GM12878 (cell line): Measurements from ENCODE around the gene PTPRN2. TPM values are rescaled to one million over a fixed set of nuclear protein-coding genes. Genes with fewer than 3 reads are reported as not detected.

ENCODE experiments used
- ATAC-seq: fragments of 200-7000 bp; cut with Tn5 transposase; 3 replicates; pipeline ENCODE4 v1.9.1; 2020; ENCODE audit warnings: mild to moderate bottlenecking, moderate library complexity
- BruUV-seq: library from RNA; stranded (reverse); fragments of 400-500 nt; replicated peaks from 2 replicates; lab custom pipeline; 2021; lab: Mats Ljungman, UMichigan
- CTCF ChIA-PET: fragments of 300-600 bp; sonication (Branson Sonifier 250); formaldehyde crosslinking; extraction: SDS; loops from one replicate; lab custom pipeline; 2021; ENCODE audit warnings: inconsistent platforms; lab: Yijun Ruan, JAX
- POLR2A ChIA-PET: fragments of 350-600 bp; formaldehyde crosslinking; extraction: SDS; loops from one replicate; lab custom pipeline; 2021; ENCODE audit warnings: inconsistent platforms; lab: Charles Lee
- RAD21 ChIA-PET: fragments of 300-600 bp; sonication (Branson Sonifier 250); formaldehyde crosslinking; loops from one replicate; lab custom pipeline; 2023; ENCODE audit warnings: antibody characterized with exemption; ENCODE audit not compliant: unreplicated experiment; lab: Charles Lee
- SMC1A ChIA-PET: fragments of 300-600 bp; sonication (Branson Sonifier 250); formaldehyde crosslinking; loops from one replicate; lab custom pipeline; 2023; ENCODE audit not compliant: unreplicated experiment, uncharacterized antibody; lab: Charles Lee
- DNase-seq: peaks from one replicate; pipeline ENCODE4 v3.0.0-alpha.2; 2011; ENCODE audit warnings: low read depth, low spot score
- FAIRE-seq: peaks from 3 replicates; lab custom pipeline; 2011; peaks lifted over from hg19 to GRCh38; lab: Jason Lieb, UNC
- H2AFZ ChIP-seq: 2 replicates; pipeline ENCODE4 v1.6.0; 2011; ENCODE audit warnings: low read depth, low read length, control low read depth; ENCODE audit not compliant: control insufficient read depth
- H3K27ac ChIP-seq: 2 replicates; pipeline ENCODE4 v1.5.1; 2011; ENCODE audit warnings: control low read depth; ENCODE audit not compliant: control insufficient read depth, insufficient read depth
- H3K27me3 ChIP-seq, 2 experiments: replicated peaks in 1 of 2; 2 replicates each; pipeline versions ENCODE4 v1.6.0 to v1.6.1; 2011; ENCODE audit warnings: low read length in 1 of 2; ENCODE audit not compliant: control insufficient read depth in 2 of 2, insufficient read depth in 2 of 2
- H3K36me3 ChIP-seq, 2 experiments: 2 replicates each; pipeline ENCODE4 v1.5.1; 2011; ENCODE audit warnings: low read length in 1 of 2; ENCODE audit not compliant: control insufficient read depth in 2 of 2, insufficient read depth in 2 of 2
- H3K4me1 ChIP-seq: 2 replicates; pipeline ENCODE4 v1.6.1; 2011; ENCODE audit warnings: mild to moderate bottlenecking, low read length, moderate library complexity, mixed read lengths; ENCODE audit not compliant: control insufficient read depth, insufficient read depth
- H3K4me2 ChIP-seq: 2 replicates; pipeline ENCODE4 v1.6.0; 2011; ENCODE audit warnings: control low read depth; ENCODE audit not compliant: control insufficient read depth, insufficient read depth
- H3K4me3 ChIP-seq: fragments of 200-600 bp; sonication (generic); 2 replicates; pipeline ENCODE4 v1.5.1; 2016
- H3K79me2 ChIP-seq: 2 replicates; pipeline ENCODE4 v1.6.0; 2011; ENCODE audit warnings: low read length; ENCODE audit not compliant: control insufficient read depth, insufficient read depth
- H3K9ac ChIP-seq: 2 replicates; pipeline ENCODE4 v1.8.0; 2011; ENCODE audit warnings: low read length, control low read depth, mixed read lengths; ENCODE audit not compliant: control insufficient read depth, insufficient read depth
- H3K9me3 ChIP-seq: replicated peaks from 3 replicates; pipeline ENCODE4 v1.5.1; 2011; ENCODE audit warnings: mild to moderate bottlenecking, low read length; ENCODE audit not compliant: control insufficient read depth, insufficient read depth
- H4K20me1 ChIP-seq: 2 replicates; pipeline ENCODE4 v1.6.0; 2011; ENCODE audit not compliant: control insufficient read depth, insufficient read depth
- ATF7 ChIP-seq: fragments of 450-650 bp; IDR thresholded peaks from 2 replicates; pipeline ENCODE4 v1.6.1; 2016; ENCODE audit warnings: low read depth, mild to moderate bottlenecking
- CHD4 ChIP-seq: fragments of 200-600 bp; sonication (generic); IDR thresholded peaks from 2 replicates; pipeline ENCODE4 v1.6.1; 2016; ENCODE audit warnings: mild to moderate bottlenecking
- JUND ChIP-seq: IDR thresholded peaks from 2 replicates; pipeline ENCODE4 v1.6.1; 2012; ENCODE audit warnings: low read depth, mild to moderate bottlenecking, low read length, improper control_type of control experiment, moderate library complexity
- NR2C2 ChIP-seq: IDR thresholded peaks from 2 replicates; pipeline ENCODE4 v1.6.1; 2011; ENCODE audit warnings: borderline replicate concordance, low read depth; ENCODE audit not compliant: control insufficient read depth, insufficient read length
- RELA ChIP-seq: fragments of 450-650 bp; IDR thresholded peaks from 2 replicates; pipeline ENCODE4 v1.8.0; 2014; ENCODE audit warnings: borderline replicate concordance; ENCODE audit not compliant: partially characterized antibody
- RFX5 ChIP-seq: IDR thresholded peaks from 2 replicates; pipeline ENCODE4 v1.6.1; 2011; ENCODE audit warnings: low read depth, low read length, improper control_type of control experiment
- RUNX3 ChIP-seq: IDR thresholded peaks from 2 replicates; pipeline ENCODE4 v1.6.1; 2012; ENCODE audit warnings: low read length, inconsistent platforms
- SPI1 ChIP-seq: IDR thresholded peaks from 2 replicates; pipeline ENCODE4 v1.6.1; 2011; ENCODE audit warnings: low read depth, mild to moderate bottlenecking, low read length, moderate library complexity, borderline replicate concordance; ENCODE audit not compliant: insufficient read depth
- SRF ChIP-seq, 2 experiments: IDR thresholded peaks; 2 replicates each; pipeline ENCODE4 v1.6.1; 2011; ENCODE audit warnings: low read depth in 2 of 2, low read length in 2 of 2, mild to moderate bottlenecking in 1 of 2, moderate library complexity in 1 of 2
- in situ Hi-C: fragments of 300-500 bp; cut with MboI; formaldehyde crosslinking; loops from 9 replicates; pipeline ENCODE4 v1.14.3; 2018; ENCODE audit warnings: mixed read lengths
- intact Hi-C: fragments of 100-400 bp; cut with micrococcal nuclease; formaldehyde crosslinking; loops from one replicate; pipeline ENCODE4 v1.14.2; 2022; ENCODE audit not compliant: unreplicated experiment
- polyA plus RNA-seq, 11 experiments: library from polyadenylated mRNA; depleted of rRNA in 4 of 11; unstranded in 6 of 11; stranded (reverse) in 5 of 11; fragments of >200 nt; fragmentation: Nextera tagmentation in 4 of 11; fragmentation: Illumina TruSeq in 1 of 11; extraction: Ambion mirVana in 4 of 11; extraction: Trizol in 1 of 11; gene quantifications; 1 replicate in 1 of 11; 2 replicates in 10 of 11; pipeline versions ENCODE4 v1.2.1 to v1.2.3, GENCODE V29; 2011 to 2016; ENCODE audit warnings: inconsistent platforms in 2 of 11, missing spikeins in 2 of 11, low read depth in 1 of 11
- total RNA-seq, 4 experiments: library from RNA; depleted of rRNA in 3 of 4; stranded (reverse); fragments of >200 nt in 3 of 4; fragmentation: Illumina TruSeq in 1 of 4; extraction: Trizol in 1 of 4; gene quantifications; 2 replicates each; pipeline versions ENCODE4 v1.2.1 to v1.2.3, GENCODE V29; 2013 to 2021
- TF ChIP-seq, protein P1 (sequence below): IDR thresholded peaks from 2 replicates; pipeline ENCODE4 v1.6.1; 2011; ENCODE audit warnings: mild to moderate bottlenecking, low read depth, low read length, moderate library complexity; ENCODE audit not compliant: insufficient replicate concordance
- TF ChIP-seq, protein P2 (sequence below): fragments of 450-650 bp; IDR thresholded peaks from 2 replicates; pipeline ENCODE4 v1.6.1; 2017; ENCODE audit warnings: mild to moderate bottlenecking
- TF ChIP-seq, protein P3 (sequence below): fragments of 450-650 bp; IDR thresholded peaks from 2 replicates; pipeline ENCODE4 v1.6.1; 2018; ENCODE audit warnings: mild to moderate bottlenecking, low read depth, moderate library complexity; ENCODE audit not compliant: partially characterized antibody
- TF ChIP-seq, protein P4 (sequence below): IDR thresholded peaks from 2 replicates; pipeline ENCODE4 v1.6.1; 2012; ENCODE audit warnings: low read depth, low read length, improper control_type of control experiment
- TF ChIP-seq, protein P5 (sequence below): IDR thresholded peaks from 2 replicates; pipeline ENCODE4 v1.6.1; 2012; ENCODE audit warnings: low read depth, low read length, improper control_type of control experiment

The PTPRN2 gene
- total and polyA plus RNA-seq, 10 of the 15 experiments (the other 5 are each of a cell fraction or from before 2014, with no cell fraction given): 5.4 TPM; not detected in 9

DNA sequence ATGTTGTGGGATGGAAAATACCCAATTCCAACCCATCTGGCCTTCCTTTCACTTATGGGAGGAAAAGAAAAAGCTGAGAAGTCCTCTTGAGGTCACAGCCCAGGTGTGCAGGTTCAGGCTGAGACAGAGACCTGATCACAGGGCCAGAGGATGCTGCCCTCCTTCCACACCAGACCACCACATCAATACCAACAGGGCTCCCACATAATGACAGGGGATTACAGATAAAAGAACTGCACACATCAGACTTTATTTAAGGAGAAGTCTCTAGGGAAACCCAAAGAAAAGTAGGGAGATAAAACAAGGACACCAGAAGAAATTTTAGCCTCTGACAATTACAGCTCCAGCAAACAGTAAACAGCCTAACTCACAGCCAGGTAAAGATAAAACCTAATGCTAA is 548.4 kb downstream of the PTPRN2 start:
- Histone ChIP-seq H3K4me2 (no peak overlapping the region), H3K4me3 (no peak overlapping the region), H3K9ac (no peak overlapping the region), H3K9me3 (no peaks in the 10 kb centered on the region), H2AFZ (no peak overlapping the region), H4K20me1 (no peaks in the 10 kb centered on the region), H3K27me3 (no peaks in the 10 kb centered on the region), H3K4me1 (no peaks in the 10 kb centered on the region), H3K36me3 (no peaks in the 10 kb centered on the region), H3K79me2 (no peaks in the 10 kb centered on the region)
- ATAC-seq (no peak), DNase-seq (no peak), FAIRE-seq (no peak)
- BruUV-seq: no TSS peak
- ChIA-PET SMC1A (no interaction called here), CTCF (no interaction called here), POLR2A (no interaction called here), RAD21 (no interaction called here)
- intact Hi-C loops: no loop called here
- TF ChIP-seq RUNX3 (no peak), RELA (no peak), NR2C2 (no peak), RFX5 (no peak), SRF (IDR thresholded peaks at IDR 0.05; ENCODE audit: low read depth in 2 of 2, low read length in 2 of 2) (no peak), CHD4 (no peak), SPI1 (no peak), JUND (no peak), ATF7 (no peak)
- TF ChIP-seq, protein P1, sequence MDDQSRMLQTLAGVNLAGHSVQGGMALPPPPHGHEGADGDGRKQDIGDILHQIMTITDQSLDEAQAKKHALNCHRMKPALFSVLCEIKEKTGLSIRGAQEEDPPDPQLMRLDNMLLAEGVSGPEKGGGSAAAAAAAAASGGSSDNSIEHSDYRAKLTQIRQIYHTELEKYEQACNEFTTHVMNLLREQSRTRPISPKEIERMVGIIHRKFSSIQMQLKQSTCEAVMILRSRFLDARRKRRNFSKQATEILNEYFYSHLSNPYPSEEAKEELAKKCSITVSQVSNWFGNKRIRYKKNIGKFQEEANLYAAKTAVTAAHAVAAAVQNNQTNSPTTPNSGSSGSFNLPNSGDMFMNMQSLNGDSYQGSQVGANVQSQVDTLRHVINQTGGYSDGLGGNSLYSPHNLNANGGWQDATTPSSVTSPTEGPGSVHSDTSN: no peak
- TF ChIP-seq, protein P2, sequence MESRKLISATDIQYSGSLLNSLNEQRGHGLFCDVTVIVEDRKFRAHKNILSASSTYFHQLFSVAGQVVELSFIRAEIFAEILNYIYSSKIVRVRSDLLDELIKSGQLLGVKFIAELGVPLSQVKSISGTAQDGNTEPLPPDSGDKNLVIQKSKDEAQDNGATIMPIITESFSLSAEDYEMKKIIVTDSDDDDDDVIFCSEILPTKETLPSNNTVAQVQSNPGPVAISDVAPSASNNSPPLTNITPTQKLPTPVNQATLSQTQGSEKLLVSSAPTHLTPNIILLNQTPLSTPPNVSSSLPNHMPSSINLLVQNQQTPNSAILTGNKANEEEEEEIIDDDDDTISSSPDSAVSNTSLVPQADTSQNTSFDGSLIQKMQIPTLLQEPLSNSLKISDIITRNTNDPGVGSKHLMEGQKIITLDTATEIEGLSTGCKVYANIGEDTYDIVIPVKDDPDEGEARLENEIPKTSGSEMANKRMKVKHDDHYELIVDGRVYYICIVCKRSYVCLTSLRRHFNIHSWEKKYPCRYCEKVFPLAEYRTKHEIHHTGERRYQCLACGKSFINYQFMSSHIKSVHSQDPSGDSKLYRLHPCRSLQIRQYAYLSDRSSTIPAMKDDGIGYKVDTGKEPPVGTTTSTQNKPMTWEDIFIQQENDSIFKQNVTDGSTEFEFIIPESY: no peak
- TF ChIP-seq, protein P3, sequence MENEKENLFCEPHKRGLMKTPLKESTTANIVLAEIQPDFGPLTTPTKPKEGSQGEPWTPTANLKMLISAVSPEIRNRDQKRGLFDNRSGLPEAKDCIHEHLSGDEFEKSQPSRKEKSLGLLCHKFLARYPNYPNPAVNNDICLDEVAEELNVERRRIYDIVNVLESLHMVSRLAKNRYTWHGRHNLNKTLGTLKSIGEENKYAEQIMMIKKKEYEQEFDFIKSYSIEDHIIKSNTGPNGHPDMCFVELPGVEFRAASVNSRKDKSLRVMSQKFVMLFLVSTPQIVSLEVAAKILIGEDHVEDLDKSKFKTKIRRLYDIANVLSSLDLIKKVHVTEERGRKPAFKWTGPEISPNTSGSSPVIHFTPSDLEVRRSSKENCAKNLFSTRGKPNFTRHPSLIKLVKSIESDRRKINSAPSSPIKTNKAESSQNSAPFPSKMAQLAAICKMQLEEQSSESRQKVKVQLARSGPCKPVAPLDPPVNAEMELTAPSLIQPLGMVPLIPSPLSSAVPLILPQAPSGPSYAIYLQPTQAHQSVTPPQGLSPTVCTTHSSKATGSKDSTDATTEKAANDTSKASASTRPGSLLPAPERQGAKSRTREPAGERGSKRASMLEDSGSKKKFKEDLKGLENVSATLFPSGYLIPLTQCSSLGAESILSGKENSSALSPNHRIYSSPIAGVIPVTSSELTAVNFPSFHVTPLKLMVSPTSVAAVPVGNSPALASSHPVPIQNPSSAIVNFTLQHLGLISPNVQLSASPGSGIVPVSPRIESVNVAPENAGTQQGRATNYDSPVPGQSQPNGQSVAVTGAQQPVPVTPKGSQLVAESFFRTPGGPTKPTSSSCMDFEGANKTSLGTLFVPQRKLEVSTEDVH: no peak
- TF ChIP-seq, protein P4, sequence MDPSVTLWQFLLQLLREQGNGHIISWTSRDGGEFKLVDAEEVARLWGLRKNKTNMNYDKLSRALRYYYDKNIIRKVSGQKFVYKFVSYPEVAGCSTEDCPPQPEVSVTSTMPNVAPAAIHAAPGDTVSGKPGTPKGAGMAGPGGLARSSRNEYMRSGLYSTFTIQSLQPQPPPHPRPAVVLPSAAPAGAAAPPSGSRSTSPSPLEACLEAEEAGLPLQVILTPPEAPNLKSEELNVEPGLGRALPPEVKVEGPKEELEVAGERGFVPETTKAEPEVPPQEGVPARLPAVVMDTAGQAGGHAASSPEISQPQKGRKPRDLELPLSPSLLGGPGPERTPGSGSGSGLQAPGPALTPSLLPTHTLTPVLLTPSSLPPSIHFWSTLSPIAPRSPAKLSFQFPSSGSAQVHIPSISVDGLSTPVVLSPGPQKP: no peak
- TF ChIP-seq, protein P5, sequence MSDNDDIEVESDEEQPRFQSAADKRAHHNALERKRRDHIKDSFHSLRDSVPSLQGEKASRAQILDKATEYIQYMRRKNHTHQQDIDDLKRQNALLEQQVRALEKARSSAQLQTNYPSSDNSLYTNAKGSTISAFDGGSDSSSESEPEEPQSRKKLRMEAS: no peak
- TF ChIP-seq, all 136 proteins: peak for 0
- no peak overlapping the region for H3K27ac ChIP-seq
- in situ Hi-C loops: no loop called here
